NCI-H510A treated with DMSO at 0.1 percent for 48 hours (cell line): ENCODE results near the gene PLCH1.

ENCODE experiments used
- DNase-seq: peaks from one replicate; lab custom pipeline; 2025; lab: John Stamatoyannopoulos, UW

PLCH1 gene

GRCh38 chr3:155607761-155608160, 137.1 kb downstream of the PLCH1 start:
- no peak for DNase-seq

GRCh38 chr3:155605571-155605970, 139.3 kb downstream of the PLCH1 start:
- no peak for DNase-seq

DNA sequence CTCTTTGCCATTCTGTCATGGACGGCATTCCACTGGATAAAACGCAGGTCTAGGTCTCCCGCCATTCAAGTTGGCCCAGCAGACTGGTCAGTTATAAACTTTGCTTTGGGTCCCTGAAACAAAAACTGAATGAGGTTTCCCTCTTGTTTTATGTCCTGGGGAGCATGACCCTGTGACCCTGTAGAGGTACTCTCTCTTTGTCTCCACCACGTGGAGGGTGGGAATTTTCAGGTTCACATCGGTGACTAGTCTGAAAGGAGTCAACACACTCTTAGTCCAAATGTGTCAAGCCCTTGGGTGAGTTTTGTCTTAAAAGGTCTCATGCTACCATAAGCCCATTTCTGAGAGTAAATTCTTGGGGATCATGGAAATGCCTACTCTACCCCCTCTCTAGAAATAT, 139.9 kb downstream of the PLCH1 start:
- DNase-seq = no peak

- no peak for DNase-seq
Observed at GRCh38 chr3:155604126-155604525, 140.7 kb downstream of the PLCH1 start.

DNA sequence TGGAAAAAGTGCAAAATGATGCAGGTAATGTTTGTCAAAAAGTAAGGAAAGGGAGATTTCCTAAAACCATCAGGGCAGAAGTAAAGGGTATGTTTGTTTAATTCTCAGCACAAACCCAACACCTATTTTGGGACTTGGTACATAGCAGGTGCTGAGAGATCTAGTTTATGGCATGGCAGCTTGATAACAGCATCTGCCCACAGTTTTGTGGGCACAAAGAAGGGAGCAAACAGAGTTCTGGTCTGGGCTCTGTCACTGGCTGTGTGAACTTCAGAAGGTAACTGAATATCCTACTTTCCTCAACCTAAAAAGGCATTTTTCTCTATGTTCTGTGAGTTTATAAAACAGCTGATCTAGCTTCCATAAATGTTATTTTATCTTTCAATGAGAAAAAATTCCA, 141.6 kb downstream of the PLCH1 start:
- DNase-seq = no peak

DNA sequence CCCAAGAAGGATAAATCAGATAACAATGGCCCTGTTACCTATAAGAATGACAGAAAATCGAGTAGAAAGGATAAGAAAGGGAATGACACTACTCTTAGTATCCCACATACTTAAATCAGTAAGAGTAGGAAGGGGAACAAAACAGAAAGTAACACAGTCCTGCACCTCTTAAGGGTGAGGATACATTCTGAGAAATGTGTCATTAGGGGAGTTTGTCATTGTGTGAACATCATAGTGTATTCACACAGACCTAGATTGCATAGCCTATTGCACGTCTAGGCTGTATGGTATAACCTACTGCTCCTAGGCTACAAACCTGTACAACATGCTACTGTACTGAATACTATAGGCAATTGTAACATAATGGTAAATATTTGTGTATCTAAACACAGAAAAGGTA, 142.6 kb downstream of the PLCH1 start:
- DNase-seq = no peak

DNA sequence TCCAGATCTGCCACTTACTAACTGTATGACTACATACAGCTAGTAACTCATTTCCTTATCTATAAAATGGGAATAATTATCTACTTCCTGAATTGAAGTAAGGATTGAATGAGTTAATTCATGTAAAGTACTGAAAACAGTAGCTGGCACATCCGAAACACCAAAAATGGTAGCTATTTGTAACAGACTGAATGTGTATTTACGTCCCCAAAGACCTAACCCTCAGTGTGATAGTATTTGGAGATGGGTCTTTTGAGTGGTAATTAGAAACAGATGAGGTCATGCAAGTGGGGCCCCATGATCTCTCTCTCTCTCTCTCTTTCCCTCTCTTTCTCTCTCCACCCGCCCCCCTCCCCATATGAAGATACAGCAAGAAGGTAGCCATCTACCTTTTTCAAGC, 146.2 kb downstream of the PLCH1 start:
- DNase-seq = no peak

GRCh38 chr3:155596615-155597014, 148.3 kb downstream of the PLCH1 start:
- no peak for DNase-seq

- no peak for DNase-seq
Observed at GRCh38 chr3:155595371-155595770, 149.5 kb downstream of the PLCH1 start.

DNA sequence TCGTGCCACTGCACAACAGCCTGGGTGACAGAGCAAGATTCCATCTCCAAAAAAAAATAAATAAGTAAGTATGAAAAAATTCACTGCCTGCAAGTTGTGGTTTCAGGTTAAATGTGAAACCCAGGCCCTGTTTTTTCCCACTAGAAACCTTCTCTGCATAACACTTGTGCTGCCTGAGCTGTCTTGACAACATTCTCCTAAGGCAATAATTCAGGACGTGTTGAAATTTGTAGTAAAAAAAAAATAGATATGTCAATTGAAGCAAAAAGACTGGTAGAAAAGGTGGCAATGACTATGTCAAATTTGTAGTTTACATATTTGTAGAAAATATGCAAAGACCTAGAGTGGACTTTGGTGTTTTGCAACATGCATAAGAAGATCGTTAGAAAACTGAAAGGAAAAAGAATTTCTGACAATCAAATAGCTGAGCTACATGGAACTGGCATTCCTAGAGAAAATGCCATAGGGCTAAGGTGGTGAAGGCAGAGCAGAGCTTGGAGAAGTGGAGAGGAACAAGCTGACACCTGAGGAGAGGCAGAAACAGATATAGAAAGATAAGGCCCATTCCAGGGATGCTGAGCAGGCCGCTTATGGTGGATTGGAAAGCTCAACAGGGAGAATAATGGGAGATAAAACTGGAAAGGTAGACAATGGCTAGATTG, 150.2 kb downstream of the PLCH1 start:
- no peak for DNase-seq

DNA sequence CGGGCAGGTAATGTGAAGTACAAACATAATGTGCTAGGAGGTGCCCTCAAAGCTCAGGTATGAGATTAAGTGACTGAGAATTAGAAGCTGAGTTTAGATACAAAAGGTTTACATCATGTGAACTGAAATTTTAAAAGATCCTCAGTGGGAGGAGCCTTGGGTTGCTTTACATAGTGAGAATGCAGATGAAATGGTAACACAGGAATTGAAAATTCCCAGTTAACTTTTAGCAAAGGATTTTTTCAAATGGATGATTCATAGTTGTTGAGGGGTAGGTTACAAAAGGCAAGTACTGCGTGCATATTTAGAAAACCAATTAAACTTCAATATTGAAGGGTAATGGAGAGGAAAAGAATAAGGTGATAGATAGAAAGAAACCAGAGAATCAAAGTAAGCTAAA, 157.3 kb downstream of the PLCH1 start:
- no peak for DNase-seq

DNA sequence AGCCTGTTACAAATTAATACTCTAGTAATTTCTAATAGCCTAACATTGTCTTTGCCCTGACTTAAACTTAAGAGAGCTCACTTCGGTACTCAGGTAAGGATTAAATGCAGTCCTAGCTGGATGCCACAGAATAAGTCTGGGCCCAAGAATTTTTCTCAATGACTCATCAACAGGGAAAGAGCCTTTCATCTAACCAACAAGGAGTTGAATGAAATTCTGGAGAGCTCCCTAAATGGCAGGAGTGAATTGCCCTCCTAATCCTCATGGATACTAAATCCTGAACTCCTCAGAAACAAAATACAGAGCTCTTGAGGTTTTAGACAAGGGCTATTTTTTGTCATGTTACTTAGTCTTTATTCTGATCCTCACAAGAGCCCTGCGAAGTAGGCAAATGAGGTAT, 159.5 kb downstream of the PLCH1 start:
- no peak for DNase-seq

- DNase-seq = no peak
Observed at GRCh38 chr3:155581579-155581978, 163.3 kb downstream of the PLCH1 start.

- no peak for DNase-seq
Observed at GRCh38 chr3:155572085-155572484, 172.8 kb downstream of the PLCH1 start.

DNA sequence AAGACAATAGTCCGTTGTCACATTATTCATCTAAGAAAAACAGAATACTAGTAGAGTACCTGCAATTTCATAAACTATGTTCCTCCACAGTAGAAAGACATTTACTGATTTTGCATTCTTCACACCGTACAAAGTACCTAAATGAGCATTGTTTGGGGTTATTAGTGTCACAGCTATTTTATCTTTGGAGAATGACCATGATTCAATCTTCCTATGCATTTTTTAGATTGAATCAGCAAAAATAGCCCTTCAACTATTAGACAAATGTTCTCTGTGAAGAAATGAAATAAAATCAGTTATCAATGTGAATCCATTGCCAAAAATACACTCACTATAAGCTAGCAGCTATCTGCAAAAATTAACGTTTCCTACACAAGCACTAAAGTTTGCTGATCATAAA, 176.6 kb downstream of the PLCH1 start:
- DNase-seq = no peak

DNA sequence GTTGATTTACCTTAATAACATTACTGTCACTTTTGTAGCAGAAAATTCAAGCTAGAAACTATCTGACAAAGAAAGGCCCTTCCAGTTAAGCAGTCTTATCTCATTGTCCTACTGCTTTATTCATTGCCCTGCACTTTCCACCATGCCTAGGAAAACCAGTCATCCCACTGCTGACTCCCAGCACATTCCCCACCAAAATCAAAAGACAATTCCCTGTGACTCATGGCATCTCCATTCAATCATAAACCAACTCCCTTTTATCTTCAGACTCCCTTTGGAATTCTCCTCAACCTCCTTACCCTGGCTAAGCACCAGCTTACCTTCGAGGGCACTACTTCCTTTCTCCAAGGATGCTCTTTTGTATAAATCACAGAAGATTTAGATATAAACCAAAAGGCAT, 184.3 kb downstream of the PLCH1 start:
- DNase-seq = no peak

- DNase-seq = peak; percentile 11
Observed at GRCh38 chr3:155560135-155560534, 184.7 kb downstream of the PLCH1 start.

DNA sequence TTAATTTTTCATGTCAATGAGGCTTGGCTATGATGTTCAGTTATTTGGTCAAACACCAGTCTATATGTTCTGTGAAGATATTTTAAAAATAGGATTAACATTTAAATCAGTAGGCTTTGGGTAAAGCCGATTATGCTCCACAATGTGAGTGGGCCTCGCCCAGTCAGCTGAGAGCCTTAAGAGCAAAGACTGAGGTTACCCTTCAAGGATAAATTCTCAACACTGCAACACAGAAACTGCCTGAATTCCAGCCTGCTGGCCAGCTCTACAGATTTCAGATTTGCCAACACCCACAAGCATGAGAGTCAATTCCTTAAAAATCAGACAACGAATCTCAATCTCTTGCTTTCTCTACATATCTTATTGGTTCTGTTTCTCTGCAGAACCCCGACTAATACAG, 188.3 kb downstream of the PLCH1 start:
- no peak for DNase-seq

DNA sequence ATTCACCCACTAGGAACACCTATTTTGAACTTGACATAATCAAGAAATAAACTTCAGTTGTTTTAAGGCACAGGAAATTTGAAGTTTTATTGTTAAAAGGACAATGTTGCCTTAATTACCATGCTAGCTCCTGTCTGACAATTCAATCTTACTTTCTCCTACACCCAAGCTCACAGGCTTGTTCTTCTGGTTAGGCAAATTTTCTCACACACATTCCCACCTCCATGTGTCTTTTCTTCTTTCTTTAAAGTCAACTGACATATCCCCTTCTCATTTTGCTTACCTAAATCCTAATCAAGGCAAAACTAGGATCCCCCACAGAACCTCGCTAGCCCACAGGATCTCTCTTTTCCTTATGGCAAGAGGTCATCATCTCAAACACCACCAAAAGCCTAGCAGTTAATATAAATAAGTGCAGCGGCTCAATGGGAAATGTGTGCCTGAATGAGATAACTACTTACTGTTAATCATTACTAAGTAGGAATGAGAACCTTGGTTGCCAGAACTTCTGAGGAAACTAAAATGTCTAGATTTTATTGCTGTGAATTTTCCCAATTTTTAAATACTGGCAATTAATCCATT, 189.3 kb downstream of the PLCH1 start:
- DNase-seq = no peak

GRCh38 chr3:155554777-155555451, 190.0 kb downstream of the PLCH1 start:
- DNase-seq = no peak

- no peak for DNase-seq
Observed at GRCh38 chr3:155553780-155554179, 191.1 kb downstream of the PLCH1 start.

- no peak for DNase-seq
Observed at GRCh38 chr3:155553326-155553725, 191.5 kb downstream of the PLCH1 start.

GRCh38 chr3:155550391-155550790, 194.5 kb downstream of the PLCH1 start:
- no peak for DNase-seq

- no peak for DNase-seq
Observed at GRCh38 chr3:155549087-155549486, 195.8 kb downstream of the PLCH1 start.
